ENCODE data around the gene FLRT3. TPM values are rescaled to one million over a fixed set of nuclear protein-coding genes. Genes with fewer than 3 reads are reported as not detected.

Gene FLRT3
- 77.7 TPM for total RNA-seq

DNA sequence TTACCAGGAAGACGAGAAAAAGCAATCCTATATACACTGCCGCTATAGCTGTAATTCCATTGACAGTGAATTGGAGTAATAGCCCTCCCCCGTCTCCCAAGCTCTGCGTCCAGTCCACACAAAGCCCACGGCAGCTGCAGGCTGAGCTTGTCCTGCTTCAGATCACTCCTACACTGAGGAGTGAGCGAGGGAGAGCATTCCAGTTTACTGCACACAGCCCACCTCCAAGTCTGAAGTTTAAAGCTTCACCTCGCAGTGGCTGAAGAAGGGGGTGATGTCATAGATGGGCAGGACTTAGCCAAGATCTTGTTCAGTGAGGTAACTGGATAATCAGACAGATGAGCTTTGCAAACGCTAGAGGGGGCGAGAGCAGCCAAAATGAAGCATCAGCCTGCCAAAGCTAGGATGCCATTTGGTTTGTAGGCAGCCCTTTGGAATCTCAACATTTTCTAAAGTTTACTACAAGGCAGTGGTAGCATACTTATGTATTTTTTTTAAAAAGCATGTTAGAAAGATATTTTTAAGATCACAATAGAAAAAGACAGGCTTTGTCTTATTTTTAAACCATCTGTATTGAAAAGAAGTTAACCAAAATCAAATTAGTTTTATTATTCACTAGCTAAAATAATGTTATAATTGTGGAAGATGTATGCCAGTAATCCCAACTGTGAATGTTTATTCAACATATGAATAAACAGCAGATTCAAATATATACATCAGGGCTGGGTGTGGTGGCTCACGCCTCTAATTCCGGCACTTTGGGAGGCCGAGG is at the start of gene FLRT3:
TSS of gene FLRT3 (minus strand) at position 213 of the 772 bp plus-strand sequence. CDS start 10,106 bp downstream, outside the sequence.
- DNase-seq (ENCODE audit: low spot score): peak; percentile 90

DNA sequence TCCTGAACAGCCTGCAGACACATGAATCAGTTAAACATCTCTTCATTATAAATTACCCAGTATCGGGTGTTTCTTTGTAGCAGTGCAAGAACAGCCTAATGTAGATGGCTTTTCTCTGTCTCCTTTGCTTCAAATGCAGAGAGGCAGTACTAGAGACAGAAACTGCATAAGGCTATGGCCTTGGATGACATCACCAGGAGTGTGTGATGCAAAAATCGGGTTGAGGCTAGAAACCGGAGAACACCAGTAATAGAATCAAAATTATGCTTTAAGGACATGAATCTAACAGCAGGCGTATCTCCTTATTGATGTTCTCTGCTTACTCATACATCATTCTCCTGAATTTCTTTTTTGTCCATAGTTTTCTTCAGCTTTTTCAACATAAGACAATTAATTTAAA is 49.3 kb upstream of the FLRT3 start:
- DNase-seq (ENCODE audit: low spot score): no peak

DNA sequence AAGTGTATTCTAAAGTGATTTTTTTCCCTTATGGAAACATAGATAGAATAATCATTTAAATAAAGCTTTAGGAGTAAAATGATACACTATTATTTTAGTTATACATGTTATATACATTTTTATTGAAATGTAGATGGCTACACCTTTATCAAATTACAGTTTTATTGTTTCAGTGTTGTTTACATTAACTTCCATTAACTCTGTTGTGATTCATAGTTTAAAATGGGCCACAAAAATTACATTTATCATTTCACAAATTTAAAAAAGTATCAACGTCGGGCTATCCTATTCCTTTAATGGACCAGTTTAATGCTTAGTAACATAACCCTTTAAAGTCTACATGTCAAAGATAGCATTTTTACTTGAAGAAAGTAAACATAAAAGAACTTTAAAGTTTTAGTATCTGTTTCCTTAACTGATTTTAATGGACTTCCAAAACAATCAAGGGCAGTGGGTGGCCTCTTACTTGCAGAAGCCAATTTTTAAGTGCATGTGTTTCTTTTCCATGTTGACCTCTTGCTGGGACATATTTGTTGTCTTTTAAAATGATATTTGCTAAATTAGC is 47.8 kb upstream of the FLRT3 start:
- no peak for DNase-seq (ENCODE audit: low spot score)

DNA sequence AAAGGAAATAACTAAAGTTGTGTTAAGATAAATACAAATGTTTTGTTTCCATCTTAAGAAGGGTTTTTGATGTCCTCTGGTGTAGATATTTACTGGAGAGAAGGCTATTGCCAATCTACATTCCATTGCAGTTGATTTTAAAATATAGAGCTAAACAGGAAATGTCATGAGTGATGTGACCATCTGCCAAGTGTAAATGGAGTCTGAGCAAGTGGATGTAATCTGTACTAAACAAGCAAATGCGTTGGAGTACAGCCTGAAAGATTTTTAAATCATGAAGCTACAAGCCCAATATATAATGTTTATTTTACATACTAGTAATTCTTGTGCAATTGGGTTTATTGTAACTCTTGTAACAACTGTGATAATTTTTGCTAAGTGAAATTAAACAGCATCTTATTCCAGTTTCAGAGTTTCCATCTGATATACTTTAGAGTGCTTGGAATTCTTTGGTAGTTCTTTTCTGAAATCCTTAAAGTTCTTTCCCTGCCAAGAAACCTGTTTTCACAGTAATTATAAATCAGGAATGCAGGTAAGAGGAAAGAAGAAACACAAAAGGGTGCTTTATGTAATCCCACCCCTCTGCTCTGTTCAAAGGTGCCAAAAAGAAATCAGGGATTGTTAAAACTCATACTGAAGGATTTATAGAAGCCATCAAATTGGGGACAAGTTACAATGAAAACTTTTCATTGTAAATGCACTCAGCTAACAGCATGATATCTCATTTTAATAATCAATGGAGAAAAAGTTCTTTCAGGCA is 47.2 kb upstream of the FLRT3 start:
- no peak for DNase-seq (ENCODE audit: low spot score)

DNA sequence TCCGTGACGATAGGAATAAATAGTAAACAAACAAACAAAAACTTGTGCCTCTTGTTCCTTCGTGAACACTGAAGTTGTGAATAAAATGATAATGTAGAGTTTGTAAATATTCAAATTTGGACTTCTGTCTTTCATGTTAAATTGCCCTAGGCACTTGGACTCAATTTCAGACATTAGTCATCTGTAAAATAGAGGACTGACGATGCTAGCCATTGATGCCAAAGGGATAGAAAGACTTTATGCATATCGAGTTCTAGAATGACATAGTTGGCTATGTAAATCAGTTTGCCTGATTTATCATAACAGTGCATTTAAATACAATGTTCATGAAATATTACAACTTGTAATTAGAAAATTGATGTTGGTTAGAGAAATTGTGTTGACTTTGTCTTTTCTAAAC is 45.9 kb upstream of the FLRT3 start:
- DNase-seq (ENCODE audit: low spot score): no peak

DNA sequence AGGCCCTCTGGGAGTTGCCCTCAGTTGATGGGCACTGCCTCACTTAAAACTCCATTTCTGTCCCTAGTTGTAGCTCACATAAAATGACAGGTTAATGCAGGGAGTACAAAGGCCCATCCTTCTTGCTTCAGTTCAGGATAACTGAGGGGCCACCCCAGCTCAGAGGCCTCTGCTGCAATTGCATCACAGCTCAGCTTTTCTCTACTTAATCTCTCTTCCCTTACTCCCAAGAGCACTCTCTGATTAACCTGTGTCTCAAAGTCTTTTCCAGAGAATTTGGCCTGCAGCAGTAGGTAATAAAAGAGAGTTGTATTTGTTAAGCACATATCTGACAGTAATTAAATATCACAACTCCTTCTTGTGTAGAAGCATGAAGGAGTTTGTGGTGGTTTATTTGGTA is 40.9 kb upstream of the FLRT3 start:
- DNase-seq (ENCODE audit: low spot score): no peak

DNA sequence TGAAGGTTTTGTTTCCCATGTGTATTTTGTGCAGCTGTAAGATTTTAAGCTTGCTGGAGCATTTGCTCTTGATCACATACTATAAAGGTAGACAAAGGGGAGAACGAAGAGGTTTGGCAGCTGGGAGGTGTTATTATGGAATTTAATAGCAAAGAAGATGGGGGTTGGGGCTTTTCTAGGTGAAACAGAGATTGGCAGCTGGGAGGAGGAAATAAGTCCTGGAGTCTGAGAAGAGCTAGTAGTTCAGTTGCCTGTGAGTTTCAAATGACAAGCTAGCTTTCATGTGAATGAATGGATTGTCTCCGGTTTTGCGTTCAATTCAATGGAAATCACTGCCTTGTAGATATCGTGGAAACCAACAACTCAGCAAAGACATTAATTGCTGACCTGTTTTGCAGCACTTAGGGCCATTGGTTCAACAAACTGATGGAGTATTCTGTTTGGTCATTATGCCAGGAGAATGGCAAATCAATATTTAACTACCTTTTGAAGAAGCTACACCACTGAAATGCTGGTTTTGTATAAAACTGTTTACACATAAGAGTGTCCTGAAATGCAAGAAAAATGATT is 38.1 kb upstream of the FLRT3 start:
- no peak for DNase-seq (ENCODE audit: low spot score)

DNA sequence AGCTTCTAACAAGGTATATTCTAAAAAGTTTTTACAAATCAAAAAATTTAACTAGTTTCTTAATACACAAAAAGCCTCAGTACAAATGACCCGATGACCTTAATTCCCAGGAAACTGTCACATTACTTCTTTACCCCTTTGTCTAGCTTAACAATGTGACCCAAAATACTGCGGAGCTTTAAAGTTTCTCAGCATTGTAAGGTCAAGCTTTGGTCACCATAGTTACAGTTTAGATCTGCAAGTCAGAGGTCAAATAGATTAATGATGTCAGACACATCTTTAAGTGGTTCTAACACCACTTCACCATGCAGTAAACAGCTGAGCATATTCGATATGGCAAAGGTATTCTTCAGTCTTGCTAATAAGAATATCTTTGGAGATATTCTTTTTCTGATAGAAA is 36.8 kb upstream of the FLRT3 start:
- no peak for DNase-seq (ENCODE audit: low spot score)

DNA sequence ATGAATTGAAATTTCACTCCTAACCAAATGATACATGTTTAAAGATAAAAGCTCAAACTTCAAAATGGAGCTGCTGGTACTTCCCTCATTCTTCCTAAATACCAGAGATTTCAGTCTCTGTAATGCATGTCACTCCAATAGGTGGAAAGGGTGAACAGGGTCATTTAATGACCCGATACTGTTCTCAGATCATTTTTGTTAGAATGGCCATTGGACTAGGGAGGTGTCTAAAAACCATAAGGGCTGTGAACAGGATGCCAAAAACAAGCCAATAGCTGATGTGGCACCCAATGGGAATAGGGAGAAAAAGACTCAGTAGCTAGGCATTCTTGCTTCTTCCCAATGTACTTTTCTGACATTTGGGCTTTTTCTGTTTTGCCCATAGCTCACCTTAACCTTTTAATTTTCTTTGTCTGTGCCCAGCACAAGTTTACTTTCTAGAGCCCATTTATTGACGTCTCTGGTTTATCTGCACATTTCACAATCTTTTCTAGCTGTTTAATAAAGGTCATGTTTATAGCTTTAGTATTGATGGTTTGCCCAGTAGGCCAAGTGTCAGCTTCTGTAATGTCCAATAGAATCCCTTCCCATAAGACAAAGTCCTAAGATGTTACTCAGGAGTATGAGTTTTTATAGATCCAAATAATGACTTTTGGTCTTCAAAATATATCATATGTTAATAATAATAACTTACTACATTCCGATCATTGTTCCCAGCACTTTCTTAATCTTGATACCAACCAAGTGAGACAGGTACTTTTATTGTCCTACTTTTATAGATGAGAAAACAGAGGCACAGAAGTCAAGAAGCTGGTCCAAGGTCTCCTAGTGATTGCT is 24.3 kb upstream of the FLRT3 start:
- no peak for DNase-seq (ENCODE audit: low spot score)

DNA sequence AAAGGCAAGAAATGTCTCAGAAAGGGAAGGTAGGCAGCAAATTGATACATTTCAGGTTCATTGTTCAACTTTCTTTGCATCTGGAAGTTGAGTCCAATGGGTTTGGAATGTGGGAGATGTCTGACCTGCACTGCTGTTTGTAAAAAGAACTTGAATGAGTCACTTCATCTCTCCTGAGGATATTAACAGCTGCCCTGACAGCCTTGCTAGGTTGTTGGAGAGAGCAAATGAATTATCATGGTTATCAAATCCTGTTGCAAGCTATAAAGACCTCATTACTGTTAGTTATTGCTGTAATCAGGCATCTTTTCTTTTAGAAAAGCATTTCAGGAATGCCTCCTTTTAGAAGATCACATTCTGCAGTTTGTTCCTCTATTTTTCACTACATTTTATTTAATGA is 23.0 kb upstream of the FLRT3 start:
- DNase-seq (ENCODE audit: low spot score): no peak

DNA sequence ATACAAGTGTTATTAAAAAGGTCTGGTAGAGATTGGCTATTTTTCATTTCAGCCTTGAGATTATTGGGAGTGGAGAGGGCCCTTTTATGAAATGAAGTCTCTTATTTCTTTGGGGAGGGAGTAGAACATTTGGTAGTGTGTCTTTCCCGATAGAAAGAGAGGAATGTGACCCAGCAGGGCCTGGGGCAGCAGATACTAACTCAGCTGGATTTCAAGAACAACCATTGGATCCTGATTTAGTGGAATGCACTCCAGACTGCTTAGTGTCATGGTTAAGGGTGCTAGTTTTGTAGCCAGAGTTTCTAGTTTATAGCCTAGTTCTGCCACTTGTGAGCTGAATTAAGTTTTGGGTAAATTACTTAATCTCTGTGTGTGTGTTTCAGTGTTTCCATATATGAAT is 18.4 kb upstream of the FLRT3 start:
- DNase-seq (ENCODE audit: low spot score): no peak

DNA sequence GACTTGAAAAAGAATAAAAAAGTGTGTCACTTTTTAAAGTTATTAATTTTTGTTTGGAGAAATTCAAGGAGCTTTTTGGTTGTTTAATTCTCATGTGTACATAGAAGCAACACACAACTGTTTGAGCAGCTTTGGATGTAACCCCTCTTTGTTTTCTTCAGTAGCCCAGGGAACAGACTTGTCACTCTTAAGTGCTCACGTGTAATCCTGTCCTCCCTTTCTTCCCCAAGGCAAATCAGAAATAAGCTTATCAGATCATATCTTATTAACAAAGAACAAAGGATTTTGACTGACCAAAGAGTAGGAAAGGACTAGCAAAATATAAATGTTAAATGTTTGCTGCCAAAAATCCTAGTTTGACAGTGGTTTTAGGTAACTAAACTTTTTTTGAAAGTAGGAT is 7.3 kb upstream of the FLRT3 start:
- DNase-seq (ENCODE audit: low spot score): no peak

DNA sequence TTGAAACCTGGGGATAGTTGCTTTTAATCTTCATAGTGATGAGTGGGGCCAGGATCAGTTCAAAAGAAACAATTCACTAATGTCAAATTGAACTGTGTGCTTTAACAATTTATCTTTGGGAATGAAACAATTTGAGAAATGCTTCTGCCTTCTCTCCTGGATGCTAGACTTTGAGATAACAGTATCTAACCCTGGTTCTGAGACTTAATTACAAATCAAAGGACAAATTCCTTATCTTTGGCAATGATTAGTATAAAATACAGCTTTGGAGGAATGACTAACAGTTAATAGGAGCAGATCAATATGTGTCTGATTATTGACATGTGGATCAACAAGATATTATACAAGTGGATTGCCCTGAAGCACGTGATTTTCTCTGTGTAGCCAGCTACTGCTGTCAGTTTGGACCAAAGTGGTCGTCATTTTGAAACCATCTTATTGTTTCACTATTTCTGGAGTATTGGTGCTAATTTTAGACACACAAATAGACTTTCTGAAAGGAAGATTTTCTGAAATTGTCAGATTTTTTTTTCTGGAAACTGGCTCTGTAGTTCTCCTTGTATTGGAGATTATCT is 6.2 kb upstream of the FLRT3 start:
- DNase-seq (ENCODE audit: low spot score): no peak

DNA sequence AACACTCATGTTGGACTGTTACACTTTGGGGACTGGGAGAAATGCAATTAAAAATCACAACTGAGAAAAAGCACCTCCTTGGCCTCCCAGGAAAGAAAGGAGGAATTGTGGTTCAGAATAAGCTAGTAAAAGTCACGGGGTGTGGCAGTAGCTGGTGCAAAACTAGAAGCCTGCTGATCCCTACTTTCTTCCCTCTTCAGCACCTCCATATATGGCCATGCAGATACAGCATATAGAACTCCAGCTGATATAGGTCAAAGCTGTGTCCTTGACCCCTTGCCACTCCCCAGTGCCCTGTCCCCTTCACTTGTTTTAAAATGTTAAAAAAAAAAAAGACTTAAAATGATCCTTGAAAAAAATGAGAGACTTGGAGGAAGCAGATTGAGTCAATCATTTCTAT is 5.5 kb upstream of the FLRT3 start:
- no peak for DNase-seq (ENCODE audit: low spot score)

DNA sequence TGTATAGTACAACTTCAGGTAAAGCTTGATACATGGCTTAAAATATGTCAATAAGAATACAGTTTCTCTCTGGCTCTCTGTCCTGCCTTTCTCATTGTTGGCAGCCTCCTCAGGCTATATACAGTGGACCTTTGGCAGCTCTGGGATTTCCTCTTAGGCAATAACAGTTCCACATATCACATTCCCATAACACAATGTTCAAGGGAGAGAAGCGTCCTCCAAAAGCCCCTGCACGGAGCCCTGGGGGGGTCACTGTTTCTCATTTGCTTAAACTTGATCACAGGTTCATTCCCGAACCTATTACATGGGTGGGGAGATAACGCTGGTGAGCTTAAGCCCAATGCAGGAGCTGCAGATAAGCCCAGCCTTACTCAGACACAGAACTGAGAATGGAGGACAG is 4.4 kb upstream of the FLRT3 start:
- DNase-seq (ENCODE audit: low spot score): no peak

DNA sequence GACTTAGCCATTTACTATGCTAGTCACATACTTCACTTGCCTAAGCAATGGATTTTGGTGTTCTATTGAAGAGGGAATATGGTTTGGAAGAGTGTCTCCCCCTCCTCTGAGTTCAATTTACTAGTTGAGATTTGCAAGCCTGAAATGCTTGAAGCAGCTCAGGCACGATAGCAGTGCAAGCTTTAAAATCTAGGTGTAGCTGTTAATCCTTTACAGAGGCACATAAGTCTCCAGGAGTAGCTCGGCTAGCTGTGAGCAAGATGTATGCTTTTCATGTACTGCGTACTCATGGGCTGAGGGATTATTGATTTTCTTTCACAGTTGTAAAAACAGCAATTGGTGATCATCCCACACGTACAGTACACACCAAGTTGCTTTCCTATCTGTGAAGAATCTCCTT is 726 bp downstream of the FLRT3 start:
- DNase-seq (ENCODE audit: low spot score): no peak

DNA sequence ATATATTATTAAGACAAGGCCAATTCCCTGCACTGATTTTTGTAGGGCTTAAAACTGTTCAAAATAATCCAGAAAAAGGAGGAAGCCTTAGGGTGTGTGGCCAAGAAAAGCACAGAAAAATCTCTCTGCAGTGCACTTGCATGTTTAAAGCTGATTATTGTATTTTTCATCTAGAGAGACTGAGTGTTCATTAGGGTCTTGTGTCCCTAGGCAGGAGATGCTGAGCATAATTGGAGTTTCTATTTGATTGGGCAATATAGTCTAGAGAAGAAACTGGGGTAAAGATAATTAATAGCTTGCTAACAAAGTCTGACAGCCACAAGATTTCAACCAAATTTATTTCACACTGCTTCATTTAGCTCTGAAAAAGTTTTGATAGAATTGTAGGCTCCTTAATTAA is 2.4 kb downstream of the FLRT3 start:
- no peak for DNase-seq (ENCODE audit: low spot score)

DNA sequence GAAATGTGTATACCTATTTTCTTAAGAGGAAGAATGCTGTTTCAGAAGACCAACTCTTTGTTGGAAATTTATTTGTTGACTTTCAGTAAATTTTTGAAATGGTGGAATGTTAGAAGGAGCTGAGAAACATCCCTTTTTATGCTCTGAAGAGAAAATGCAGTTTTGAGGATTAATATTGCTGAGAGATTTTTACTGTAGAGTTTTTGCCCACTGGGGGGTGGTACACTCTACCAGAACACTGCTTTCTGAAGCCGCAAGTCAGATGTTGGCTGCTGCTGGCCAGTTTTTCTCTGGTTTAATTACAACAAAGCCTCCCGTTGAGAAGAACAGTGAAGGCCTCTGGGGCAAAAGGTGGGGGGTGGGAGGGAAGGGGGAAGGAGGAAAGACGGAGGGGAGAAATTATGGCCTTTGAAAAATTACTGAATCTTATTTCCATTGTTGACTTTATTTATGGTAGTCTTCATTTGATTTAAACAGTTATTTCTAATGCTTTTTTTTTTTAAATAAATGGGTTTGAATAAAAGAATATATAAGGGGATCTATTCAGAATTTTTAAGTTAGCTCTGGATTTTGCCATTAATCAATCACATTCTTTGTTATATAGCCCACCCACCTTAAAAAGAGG is 3.0 kb downstream of the FLRT3 start:
- DNase-seq (ENCODE audit: low spot score): peak; percentile 65

DNA sequence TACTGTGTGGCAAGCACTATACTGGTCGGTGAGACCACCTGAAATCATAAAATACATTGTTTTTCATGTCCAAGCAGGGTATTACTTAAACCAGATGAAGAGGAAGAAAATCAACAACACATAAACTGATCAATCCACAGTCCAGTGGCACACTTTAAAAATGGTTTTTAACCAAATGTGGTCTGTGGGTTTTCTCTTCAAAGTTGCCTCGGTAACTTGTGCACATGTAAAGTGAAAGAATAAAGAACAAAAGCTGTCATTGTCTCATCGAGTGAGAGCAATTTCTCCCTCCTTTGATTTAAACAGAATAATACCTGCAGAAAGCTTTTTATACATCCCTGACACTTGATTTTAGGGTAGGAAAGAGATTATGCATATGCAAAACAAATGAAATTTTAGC is 3.7 kb downstream of the FLRT3 start:
- no peak for DNase-seq (ENCODE audit: low spot score)

DNA sequence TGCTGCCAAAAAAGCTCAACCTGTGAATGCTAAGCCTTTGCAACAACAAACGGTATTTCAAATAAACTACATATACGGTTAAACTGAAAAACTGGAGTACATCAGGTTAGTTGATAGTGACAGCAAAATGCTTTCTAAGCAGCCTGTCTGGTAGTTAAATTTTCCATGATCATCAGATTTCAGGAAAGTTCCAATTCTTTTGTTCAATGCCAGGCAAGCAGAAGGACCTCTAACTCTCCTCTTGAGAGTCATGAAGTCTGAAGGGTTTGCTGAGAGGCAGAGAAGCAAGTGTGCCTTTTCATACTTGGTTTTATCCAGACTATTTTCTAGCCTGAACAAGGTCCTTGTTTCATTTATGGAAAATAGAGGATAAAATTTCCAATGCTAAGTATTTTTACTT is 4.5 kb downstream of the FLRT3 start:
- no peak for DNase-seq (ENCODE audit: low spot score)

DNA sequence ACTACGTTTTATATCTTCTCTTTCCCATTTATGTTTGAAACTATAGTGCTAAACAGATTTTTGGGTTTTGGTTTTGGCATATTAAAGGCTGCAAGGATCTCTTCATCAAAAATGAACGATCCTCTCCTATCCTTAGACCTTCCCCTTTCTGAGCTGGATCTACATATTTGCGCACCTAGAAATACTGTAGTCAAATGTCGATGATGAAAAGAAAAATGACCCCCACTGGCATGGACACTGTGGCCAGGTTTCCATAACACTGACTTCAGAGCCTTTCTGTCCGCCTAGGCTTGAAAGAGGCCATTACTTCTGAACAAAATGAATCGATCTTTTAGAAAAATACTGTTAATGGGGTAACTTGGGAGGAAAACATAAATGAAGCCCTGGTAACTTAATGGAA is 5.8 kb downstream of the FLRT3 start:
- DNase-seq (ENCODE audit: low spot score): no peak
